Measurements from ENCODE around the gene TEX51.

The TEX51 gene

GRCh38 chr2:126878601-126879000, 20.1 kb upstream of the TEX51 start:
- Histone ChIP-seq H3K4me1 (ENCODE audit: control insufficient read depth, insufficient read depth, low read length) (no peaks in the 10 kb centered on the region), H3K4me3 (ENCODE audit: low read depth, low read length) (no peak overlapping the region), H3K27ac (ENCODE audit: low read depth, low read length) (no peak overlapping the region), H3K36me3 (ENCODE audit: control insufficient read depth, insufficient read depth, low read length) (no peaks in the 10 kb centered on the region), H3K27me3 (ENCODE audit: control insufficient read depth, insufficient read depth, low read length) (no peaks in the 10 kb centered on the region), H3K9me3 (ENCODE audit: control insufficient read depth, insufficient read depth, low read length) (peaks cover 3% of the 10 kb centered on the region; the same call in 1 of the 2 replicates), H3K9ac (ENCODE audit: low read depth, low read length) (no peak overlapping the region)

- Histone ChIP-seq H3K9me3 (ENCODE audit: control insufficient read depth, insufficient read depth, low read length) (peaks cover 3% of the 10 kb centered on the region; the same call in 1 of the 2 replicates), H3K27ac (ENCODE audit: low read depth, low read length) (no peak overlapping the region), H3K9ac (ENCODE audit: low read depth, low read length) (no peak overlapping the region), H3K4me1 (ENCODE audit: control insufficient read depth, insufficient read depth, low read length) (no peaks in the 10 kb centered on the region), H3K27me3 (ENCODE audit: control insufficient read depth, insufficient read depth, low read length) (no peaks in the 10 kb centered on the region), H3K4me3 (ENCODE audit: low read depth, low read length) (no peak overlapping the region), H3K36me3 (ENCODE audit: control insufficient read depth, insufficient read depth, low read length) (no peaks in the 10 kb centered on the region)
Measured at GRCh38 chr2:126879348-126880298, 19.1 kb upstream of the TEX51 start.

GRCh38 chr2:126880324-126880723, 18.4 kb upstream of the TEX51 start:
- Histone ChIP-seq H3K4me3 (ENCODE audit: low read depth, low read length) (no peak overlapping the region), H3K9me3 (ENCODE audit: control insufficient read depth, insufficient read depth, low read length) (peaks cover 3% of the 10 kb centered on the region; the same call in 1 of the 2 replicates), H3K9ac (ENCODE audit: low read depth, low read length) (no peak overlapping the region), H3K27me3 (ENCODE audit: control insufficient read depth, insufficient read depth, low read length) (no peaks in the 10 kb centered on the region), H3K36me3 (ENCODE audit: control insufficient read depth, insufficient read depth, low read length) (no peaks in the 10 kb centered on the region), H3K4me1 (ENCODE audit: control insufficient read depth, insufficient read depth, low read length) (no peaks in the 10 kb centered on the region), H3K27ac (ENCODE audit: low read depth, low read length) (no peak overlapping the region)

GRCh38 chr2:126880817-126881216, 17.9 kb upstream of the TEX51 start:
- no peaks in the 10 kb centered on the region for H3K36me3 ChIP-seq (ENCODE audit: control insufficient read depth, insufficient read depth, low read length)
- no peaks in the 10 kb centered on the region for H3K9me3 ChIP-seq (ENCODE audit: control insufficient read depth, insufficient read depth, low read length)
- H3K27ac ChIP-seq (ENCODE audit: low read depth, low read length): no peak overlapping the region
- no peaks in the 10 kb centered on the region for H3K27me3 ChIP-seq (ENCODE audit: control insufficient read depth, insufficient read depth, low read length)
- H3K9ac ChIP-seq (ENCODE audit: low read depth, low read length): no peak overlapping the region
- no peak overlapping the region for H3K4me3 ChIP-seq (ENCODE audit: low read depth, low read length)
- H3K4me1 ChIP-seq (ENCODE audit: control insufficient read depth, insufficient read depth, low read length): no peaks in the 10 kb centered on the region; the same call in 1 of the 2 replicates

- Histone ChIP-seq H3K27ac (ENCODE audit: low read depth, low read length) (no peak overlapping the region), H3K9me3 (ENCODE audit: control insufficient read depth, insufficient read depth, low read length) (no peaks in the 10 kb centered on the region), H3K4me1 (ENCODE audit: control insufficient read depth, insufficient read depth, low read length) (no peaks in the 10 kb centered on the region; the same call in 1 of the 2 replicates), H3K4me3 (ENCODE audit: low read depth, low read length) (no peak overlapping the region), H3K9ac (ENCODE audit: low read depth, low read length) (no peak overlapping the region), H3K36me3 (ENCODE audit: control insufficient read depth, insufficient read depth, low read length) (no peaks in the 10 kb centered on the region), H3K27me3 (ENCODE audit: control insufficient read depth, insufficient read depth, low read length) (no peaks in the 10 kb centered on the region)
Measured at GRCh38 chr2:126881591-126881990, 17.1 kb upstream of the TEX51 start.

GRCh38 chr2:126882181-126882580, 16.5 kb upstream of the TEX51 start:
- no peaks in the 10 kb centered on the region for H3K36me3 ChIP-seq (ENCODE audit: control insufficient read depth, insufficient read depth, low read length)
- H3K27ac ChIP-seq (ENCODE audit: low read depth, low read length): no peak overlapping the region
- H3K4me1 ChIP-seq (ENCODE audit: control insufficient read depth, insufficient read depth, low read length): no peaks in the 10 kb centered on the region; the same call in 1 of the 2 replicates
- H3K9me3 ChIP-seq (ENCODE audit: control insufficient read depth, insufficient read depth, low read length): no peaks in the 10 kb centered on the region
- H3K9ac ChIP-seq (ENCODE audit: low read depth, low read length): no peak overlapping the region
- no peaks in the 10 kb centered on the region for H3K27me3 ChIP-seq (ENCODE audit: control insufficient read depth, insufficient read depth, low read length)
- H3K4me3 ChIP-seq (ENCODE audit: low read depth, low read length): no peak overlapping the region

- H3K9ac ChIP-seq (ENCODE audit: low read depth, low read length): no peak overlapping the region
- H3K27me3 ChIP-seq (ENCODE audit: control insufficient read depth, insufficient read depth, low read length): no peaks in the 10 kb centered on the region
- no peaks in the 10 kb centered on the region for H3K9me3 ChIP-seq (ENCODE audit: control insufficient read depth, insufficient read depth, low read length)
- H3K4me1 ChIP-seq (ENCODE audit: control insufficient read depth, insufficient read depth, low read length): no peaks in the 10 kb centered on the region; the same call in 1 of the 2 replicates
- no peaks in the 10 kb centered on the region for H3K36me3 ChIP-seq (ENCODE audit: control insufficient read depth, insufficient read depth, low read length)
- H3K4me3 ChIP-seq (ENCODE audit: low read depth, low read length): no peak overlapping the region
- no peak overlapping the region for H3K27ac ChIP-seq (ENCODE audit: low read depth, low read length)
Measured at GRCh38 chr2:126882736-126883665, 15.7 kb upstream of the TEX51 start.

- H3K4me3 ChIP-seq (ENCODE audit: low read depth, low read length): no peak overlapping the region
- no peaks in the 10 kb centered on the region; the same call in 1 of the 2 replicates for H3K4me1 ChIP-seq (ENCODE audit: control insufficient read depth, insufficient read depth, low read length)
- no peaks in the 10 kb centered on the region for H3K9me3 ChIP-seq (ENCODE audit: control insufficient read depth, insufficient read depth, low read length)
- no peaks in the 10 kb centered on the region for H3K36me3 ChIP-seq (ENCODE audit: control insufficient read depth, insufficient read depth, low read length)
- H3K27me3 ChIP-seq (ENCODE audit: control insufficient read depth, insufficient read depth, low read length): no peaks in the 10 kb centered on the region
- no peak overlapping the region for H3K9ac ChIP-seq (ENCODE audit: low read depth, low read length)
- no peak overlapping the region for H3K27ac ChIP-seq (ENCODE audit: low read depth, low read length)
Measured at GRCh38 chr2:126883666-126884040, 15.0 kb upstream of the TEX51 start.

GRCh38 chr2:126884861-126885750, 13.6 kb upstream of the TEX51 start:
- Histone ChIP-seq H3K27ac (ENCODE audit: low read depth, low read length) (no peak overlapping the region), H3K9me3 (ENCODE audit: control insufficient read depth, insufficient read depth, low read length) (no peaks in the 10 kb centered on the region), H3K27me3 (ENCODE audit: control insufficient read depth, insufficient read depth, low read length) (no peaks in the 10 kb centered on the region), H3K4me1 (ENCODE audit: control insufficient read depth, insufficient read depth, low read length) (no peaks in the 10 kb centered on the region; the same call in 1 of the 2 replicates), H3K36me3 (ENCODE audit: control insufficient read depth, insufficient read depth, low read length) (no peaks in the 10 kb centered on the region), H3K4me3 (ENCODE audit: low read depth, low read length) (no peak overlapping the region), H3K9ac (ENCODE audit: low read depth, low read length) (no peak overlapping the region)

- Histone ChIP-seq H3K9me3 (ENCODE audit: control insufficient read depth, insufficient read depth, low read length) (no peaks in the 10 kb centered on the region), H3K36me3 (ENCODE audit: control insufficient read depth, insufficient read depth, low read length) (no peaks in the 10 kb centered on the region), H3K4me1 (ENCODE audit: control insufficient read depth, insufficient read depth, low read length) (no peaks in the 10 kb centered on the region; the same call in 1 of the 2 replicates), H3K27me3 (ENCODE audit: control insufficient read depth, insufficient read depth, low read length) (no peaks in the 10 kb centered on the region), H3K9ac (ENCODE audit: low read depth, low read length) (no peak overlapping the region), H3K27ac (ENCODE audit: low read depth, low read length) (no peak overlapping the region), H3K4me3 (ENCODE audit: low read depth, low read length) (peak overlapping the region; percentile 12; the same call in 1 of the 2 replicates)
Measured at GRCh38 chr2:126885751-126886210, 12.9 kb upstream of the TEX51 start.
